ENCODE data around the gene UBAC2.

GRCh38 chr13:99172951-99173350 is 27.7 kb upstream of the UBAC2 start:
- TF ChIP-seq CTCF (IDR thresholded peaks at IDR 0.05 in 4 of 5, conservative IDR thresholded peaks at IDR 0.05 in 1 of 5) (no peak), POLR2A (IDR thresholded peaks at IDR 0.05) (no peak)
